Naive B cell (primary cell): ENCODE data around the gene VASP. TPM values are rescaled to one million over a fixed set of nuclear protein-coding genes. Genes with fewer than 3 reads are reported as not detected.

Experiments
- ATAC-seq, 2 donors: fragments of 150-1000 bp; cut with Tn5 transposase; 2 replicates each; pipeline ENCODE4 v1.10.0; 2021; ENCODE audit warnings: low read depth in 2 of 2, mild to moderate bottlenecking in 2 of 2, moderate library complexity in 2 of 2
- DNase-seq: peaks from one replicate; pipeline ENCODE4 v3.0.0; 2022
- H3K27ac Mint-ChIP-seq, 6 donors: one replicate each; pipeline ENCODE4 v1.8.0; 2020 to 2022; ENCODE audit warnings: mild to moderate bottlenecking in 6 of 6, mixed read lengths in 6 of 6, moderate library complexity in 5 of 6, inconsistent platforms in 2 of 6
- H3K27me3 Mint-ChIP-seq, 3 donors: one replicate each; pipeline ENCODE4 v1.8.0; 2021 to 2022; ENCODE audit warnings: mixed read lengths in 3 of 3, mild to moderate bottlenecking in 1 of 3
- H3K36me3 Mint-ChIP-seq, 2 donors: one replicate each; pipeline ENCODE4 v1.8.0; 2020 to 2022; ENCODE audit warnings: mixed read lengths in 2 of 2, inconsistent platforms in 1 of 2, mild to moderate bottlenecking in 1 of 2
- H3K4me1 Mint-ChIP-seq, 3 donors: one replicate each; pipeline ENCODE4 v1.8.0; 2020 to 2022; ENCODE audit warnings: mixed read lengths in 3 of 3, inconsistent platforms in 1 of 3, mild to moderate bottlenecking in 1 of 3, moderate library complexity in 1 of 3
- H3K4me3 Mint-ChIP-seq, 8 donors: one replicate each; pipeline ENCODE4 v1.8.0; 2020 to 2022; ENCODE audit warnings: mild to moderate bottlenecking in 8 of 8, mixed read lengths in 8 of 8, moderate library complexity in 8 of 8, inconsistent platforms in 2 of 8
- H3K9me3 Mint-ChIP-seq, 7 donors: one replicate each; pipeline ENCODE4 v1.8.0; 2020 to 2022; ENCODE audit warnings: mixed read lengths in 7 of 7, mild to moderate bottlenecking in 5 of 7, inconsistent platforms in 2 of 7, moderate library complexity in 1 of 7
- polyA plus RNA-seq, 6 donors: library from polyadenylated mRNA; unstranded; fragments of 300-500 nt; fragmentation: Illumina TruSeq; gene quantifications; one replicate each; pipeline ENCODE4 v1.2.3, GENCODE V29; 2021; ENCODE audit warnings: low read depth in 6 of 6

VASP gene
- polyA plus RNA-seq, 6 donors from 2014 or later: 51.5 to 87.2 (median 64.3) TPM

DNA sequence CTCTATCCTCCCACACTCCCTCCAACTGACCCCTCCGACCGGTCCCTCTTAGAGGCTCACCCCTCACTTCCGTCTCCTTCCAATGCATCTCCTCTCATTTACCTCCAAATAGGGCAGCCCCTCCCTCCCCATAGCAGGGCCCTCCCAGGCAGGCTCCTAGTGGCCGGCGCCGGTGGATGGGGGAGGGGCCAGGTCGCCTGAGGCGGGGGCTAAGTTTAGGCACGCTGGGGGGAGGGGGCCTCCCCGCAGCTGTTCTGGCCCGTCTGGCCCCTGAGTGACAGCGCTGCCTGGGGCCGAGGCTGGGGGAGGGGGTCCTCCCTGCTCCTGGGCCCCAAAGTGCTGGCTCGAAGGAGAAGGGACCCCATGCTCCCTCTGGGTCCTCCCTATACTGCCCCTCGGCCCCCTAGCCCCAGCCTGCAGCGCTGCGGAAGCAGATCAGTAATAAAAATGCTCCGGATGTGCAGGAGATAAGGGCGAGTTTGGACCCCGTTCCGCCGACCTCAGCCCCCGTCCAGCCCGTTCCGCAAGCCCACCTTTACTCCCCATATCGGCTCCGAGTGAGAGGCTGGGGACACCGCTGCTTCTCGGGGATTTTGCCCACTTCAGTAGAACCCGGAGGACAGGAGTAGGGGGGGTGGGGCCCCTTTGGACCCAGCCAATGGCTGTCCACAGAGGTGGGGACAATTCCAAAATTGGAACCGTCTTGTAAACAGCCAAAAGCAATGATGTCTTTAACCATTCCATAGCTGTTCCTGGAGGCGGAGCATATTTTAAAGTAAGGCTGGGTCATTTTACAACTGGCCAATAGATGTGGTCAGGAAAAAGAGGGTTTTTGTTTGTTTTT lies 14.4 kb upstream of the VASP start:
- Mint-ChIP-seq H3K9me3 (no peaks in the 10 kb centered on the region), H3K36me3 (no peaks in the 10 kb centered on the region), H3K27me3 (peaks cover 18 to 63% (median 44%) of the 10 kb centered on the region in 3 donors), H3K27ac (no peak overlapping the region), H3K4me1 (peaks cover 27 to 37% (median 35%) of the 10 kb centered on the region in 3 donors), H3K4me3 (peak overlapping the region in 7 of 8 donors; percentile 8 to 57 (median 21))
- no peak for ATAC-seq
- DNase-seq: no peak

- ATAC-seq (no peak), DNase-seq (no peak)
- Mint-ChIP-seq H3K9me3 (no peaks in the 10 kb centered on the region), H3K4me1 (peaks cover 36 to 48% (median 44%) of the 10 kb centered on the region in 3 donors), H3K4me3 (no peak overlapping the region), H3K27ac (no peak overlapping the region), H3K36me3 (no peaks in the 10 kb centered on the region), H3K27me3 (peaks cover 18 to 53% (median 36%) of the 10 kb centered on the region in 3 donors)
Observed at GRCh38 chr19:45494261-45494916, 12.9 kb upstream of the VASP start.

DNA sequence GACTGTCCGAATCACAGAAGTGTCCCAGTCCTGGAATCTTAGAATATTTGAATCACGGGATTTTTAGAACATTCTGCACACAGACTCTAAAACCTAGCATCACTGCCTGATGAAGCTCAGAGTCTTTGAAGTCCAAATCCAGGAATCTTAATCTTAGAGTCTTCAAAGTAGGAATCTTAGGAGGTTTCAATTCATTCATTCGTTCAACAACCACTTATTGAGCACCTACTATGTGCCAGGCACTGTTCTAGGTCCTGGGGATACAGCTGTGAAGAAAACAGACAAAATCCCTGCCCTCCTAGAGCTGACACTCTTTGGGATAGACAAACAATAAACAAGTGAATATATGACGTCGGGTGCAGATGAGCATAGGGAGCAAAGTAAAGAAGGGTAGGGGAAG lies 12.1 kb upstream of the VASP start:
- Mint-ChIP-seq H3K9me3 (no peaks in the 10 kb centered on the region), H3K36me3 (no peaks in the 10 kb centered on the region), H3K4me3 (peak overlapping the region; percentile 40 to 83 (median 73)), H3K27ac (no peak overlapping the region), H3K27me3 (peaks cover 18 to 56% (median 36%) of the 10 kb centered on the region in 3 donors), H3K4me1 (peaks cover 39 to 53% (median 48%) of the 10 kb centered on the region in 3 donors)
- DNase-seq (no peak), ATAC-seq (no peak)

DNA sequence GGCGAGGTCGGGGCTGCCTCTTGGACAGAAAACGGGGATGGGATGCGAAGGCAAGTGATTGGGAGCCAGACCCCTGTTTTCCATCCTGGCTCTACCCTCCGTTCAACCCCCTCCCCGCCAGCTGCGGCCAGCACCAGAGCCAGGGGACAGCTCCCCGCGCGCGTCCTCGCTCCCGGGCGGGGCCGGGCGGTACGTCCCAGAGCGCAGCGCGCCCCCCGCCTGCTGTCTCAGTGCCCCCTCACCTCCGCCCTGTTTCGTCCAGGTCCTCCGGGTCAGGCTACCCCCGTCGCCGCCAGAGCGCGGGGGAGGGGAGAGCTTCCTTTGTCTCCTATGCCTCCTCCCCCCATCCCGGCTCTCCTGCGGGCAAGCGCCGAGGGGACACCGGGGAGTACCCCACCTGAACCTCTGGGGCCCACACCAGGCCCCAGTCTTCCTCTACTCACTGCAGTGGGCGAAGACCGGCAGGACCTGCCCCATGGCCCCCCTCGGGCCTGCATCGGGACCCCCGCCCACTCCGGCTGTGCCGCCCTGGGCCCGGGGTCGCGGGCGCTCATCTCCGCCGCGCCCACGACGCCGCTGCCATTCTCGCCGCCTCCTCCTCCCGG lies 10.8 kb upstream of the VASP start:
- H3K27me3 Mint-ChIP-seq: peaks cover 18 to 55% (median 36%) of the 10 kb centered on the region in 3 donors
- no peaks in the 10 kb centered on the region for H3K36me3 Mint-ChIP-seq
- H3K4me1 Mint-ChIP-seq: peaks cover 44 to 59% (median 50%) of the 10 kb centered on the region in 3 donors
- peak overlapping the region; percentile 65 to 88 (median 73) for H3K4me3 Mint-ChIP-seq
- DNase-seq: no peak
- peak; percentile 12 to 18 for ATAC-seq
- H3K27ac Mint-ChIP-seq: peak overlapping the region in 2 of 6 donors; percentile 44 to 57
- no peaks in the 10 kb centered on the region for H3K9me3 Mint-ChIP-seq

DNA sequence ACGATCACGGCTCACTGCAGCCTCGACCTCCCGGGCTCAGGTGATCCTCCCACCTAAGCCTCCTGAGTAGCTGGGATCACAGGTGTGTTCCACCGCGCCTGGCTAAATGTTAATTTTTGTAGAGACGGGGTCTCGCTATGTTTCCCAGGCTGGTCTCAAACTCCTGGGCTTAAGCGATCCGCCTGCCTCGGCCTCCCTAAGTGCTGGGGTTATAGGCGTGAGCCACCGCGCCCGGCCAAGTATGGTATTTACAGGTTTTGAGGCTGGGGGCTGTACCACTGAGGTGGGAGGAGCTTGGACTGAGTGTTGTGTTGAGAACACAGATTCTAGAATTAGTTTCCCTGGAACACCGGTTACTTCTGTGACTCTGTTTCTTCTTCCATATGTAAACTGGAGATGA lies 9.5 kb upstream of the VASP start:
- H3K27me3 Mint-ChIP-seq: peaks cover 15 to 42% (median 25%) of the 10 kb centered on the region in 3 donors
- DNase-seq (no peak), ATAC-seq (no peak)
- no peaks in the 10 kb centered on the region for H3K36me3 Mint-ChIP-seq
- no peaks in the 10 kb centered on the region for H3K9me3 Mint-ChIP-seq
- peaks cover 40 to 54% (median 52%) of the 10 kb centered on the region in 3 donors for H3K4me1 Mint-ChIP-seq
- peak overlapping the region in 4 of 6 donors; percentile 43 to 72 (median 55) for H3K27ac Mint-ChIP-seq
- H3K4me3 Mint-ChIP-seq: peak overlapping the region; percentile 63 to 90 (median 84)

GRCh38 chr19:45498411-45499195 lies 8.7 kb upstream of the VASP start, which contains the start of gene PPM1N:
Gene PPM1N, plus strand, starts transcription at chr19:45498443. Its CDS starts 30 bp downstream, at chr19:45498473.
- peak within 1 kb of the TSS; percentile 80 to 96 (median 88) for H3K4me3 Mint-ChIP-seq
- peak; percentile 67 for DNase-seq
- H3K9me3 Mint-ChIP-seq: no peaks in the 10 kb centered on the region
- H3K27ac Mint-ChIP-seq: peak within 1 kb of the TSS; percentile 47 to 96 (median 80)
- peak; percentile 69 to 72 for ATAC-seq
- H3K27me3 Mint-ChIP-seq: peaks cover 10 to 34% (median 17%) of the 10 kb centered on the region in 3 donors
- H3K4me1 Mint-ChIP-seq: peaks cover 39 to 46% (median 46%) of the 10 kb centered on the region in 3 donors
- no peaks in the 10 kb centered on the region for H3K36me3 Mint-ChIP-seq

- Mint-ChIP-seq H3K4me1 (peaks cover 37 to 44% (median 40%) of the 10 kb centered on the region in 3 donors), H3K27me3 (peaks cover 9 to 25% (median 11%) of the 10 kb centered on the region in 3 donors), H3K27ac (peak overlapping the region in 1 of 6 donors; percentile 80), H3K4me3 (peak overlapping the region; percentile 42 to 88 (median 72)), H3K9me3 (no peaks in the 10 kb centered on the region), H3K36me3 (no peaks in the 10 kb centered on the region)
- DNase-seq (no peak), ATAC-seq (peak; percentile 3 to 14)
Observed at GRCh38 chr19:45499196-45500180, 7.8 kb upstream of the VASP start.

DNA sequence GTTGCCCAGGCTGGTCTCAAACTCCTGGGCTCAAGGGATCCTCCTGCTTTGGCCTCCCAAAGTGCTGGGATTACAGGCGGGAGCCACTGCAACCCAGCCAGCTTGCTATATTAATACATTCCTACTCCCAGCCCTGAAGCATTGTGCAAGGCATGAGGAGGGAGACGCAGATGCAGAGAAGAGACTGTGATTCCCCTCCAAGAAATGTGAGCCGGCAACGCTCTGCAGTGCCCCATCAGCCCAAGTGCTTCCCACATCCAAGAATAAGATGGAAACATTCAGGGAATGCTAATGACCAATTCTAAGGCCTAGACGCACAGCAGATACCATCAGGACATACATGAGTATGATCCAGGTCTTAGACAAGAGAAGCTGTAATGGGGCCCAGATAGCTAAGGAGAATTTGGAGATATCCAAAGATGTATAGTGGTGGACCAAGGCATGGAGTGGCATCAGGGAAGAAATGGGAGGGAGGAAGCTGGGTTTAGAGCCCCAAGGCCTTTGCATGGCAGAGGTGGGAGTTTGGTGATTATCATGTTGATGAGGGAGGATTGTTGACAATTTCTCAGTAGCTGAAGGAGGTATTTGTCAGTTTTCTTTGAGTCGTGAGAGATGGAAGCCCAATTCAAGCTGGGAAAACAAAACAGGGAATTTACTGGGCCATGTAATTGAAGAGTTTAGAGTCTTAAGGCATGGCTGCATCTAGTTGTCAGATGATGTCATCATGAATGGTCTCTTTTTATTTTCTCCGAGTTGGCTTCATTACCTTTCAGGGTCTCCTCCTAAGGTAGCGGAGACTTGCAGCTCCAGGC lies 6.2 kb upstream of the VASP start:
- ATAC-seq: no peak
- peak overlapping the region in 2 of 6 donors; percentile 10 to 23 for H3K27ac Mint-ChIP-seq
- H3K36me3 Mint-ChIP-seq: no peaks in the 10 kb centered on the region
- peaks cover 0 to 12% (median 0%) of the 10 kb centered on the region in 3 donors for H3K27me3 Mint-ChIP-seq
- H3K4me1 Mint-ChIP-seq: peaks cover 31 to 42% (median 42%) of the 10 kb centered on the region in 3 donors
- DNase-seq: no peak
- H3K9me3 Mint-ChIP-seq: no peaks in the 10 kb centered on the region
- peak overlapping the region in 1 of 8 donors; percentile 69 for H3K4me3 Mint-ChIP-seq

- no peak for DNase-seq
- H3K9me3 Mint-ChIP-seq: no peaks in the 10 kb centered on the region
- H3K4me3 Mint-ChIP-seq: peak overlapping the region in 1 of 8 donors; percentile 69
- H3K4me1 Mint-ChIP-seq: peaks cover 31 to 43% (median 42%) of the 10 kb centered on the region in 3 donors
- H3K27ac Mint-ChIP-seq: peak overlapping the region in 2 of 6 donors; percentile 42 to 63
- H3K36me3 Mint-ChIP-seq: no peaks in the 10 kb centered on the region
- peaks cover 0 to 12% (median 0%) of the 10 kb centered on the region in 3 donors for H3K27me3 Mint-ChIP-seq
- ATAC-seq: no peak
Observed at GRCh38 chr19:45501730-45502014, 5.6 kb upstream of the VASP start.

DNA sequence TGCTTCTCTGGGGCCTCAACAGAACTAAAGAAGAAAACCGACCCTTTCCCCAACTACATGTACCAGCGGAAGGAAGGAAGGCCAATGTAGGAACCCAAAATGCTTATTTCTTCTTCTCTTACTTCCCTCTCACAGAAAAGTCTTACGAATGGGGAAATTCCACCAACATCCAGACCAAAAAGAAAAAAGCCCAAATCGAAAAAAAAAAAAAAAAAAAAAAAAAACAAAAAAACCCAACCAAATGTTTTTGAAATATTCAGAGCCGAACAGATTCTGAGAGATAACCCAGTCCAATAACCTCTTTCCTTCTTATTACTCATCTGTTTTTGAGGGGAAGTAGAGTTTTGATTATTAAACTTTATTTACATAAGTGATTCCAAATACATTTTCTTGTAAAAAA lies 5.2 kb upstream of the VASP start:
- peak overlapping the region in 1 of 6 donors; percentile 42 for H3K27ac Mint-ChIP-seq
- H3K27me3 Mint-ChIP-seq: peaks cover 0 to 9% (median 0%) of the 10 kb centered on the region in 3 donors
- H3K4me3 Mint-ChIP-seq: peak overlapping the region in 1 of 8 donors; percentile 69
- peaks cover 28 to 41% (median 38%) of the 10 kb centered on the region in 3 donors for H3K4me1 Mint-ChIP-seq
- no peak for ATAC-seq
- no peak for DNase-seq
- no peaks in the 10 kb centered on the region for H3K36me3 Mint-ChIP-seq
- H3K9me3 Mint-ChIP-seq: no peaks in the 10 kb centered on the region

GRCh38 chr19:45503909-45504308 lies 3.4 kb upstream of the VASP start:
- H3K27me3 Mint-ChIP-seq: peaks cover 0 to 6% (median 0%) of the 10 kb centered on the region in 3 donors
- H3K27ac Mint-ChIP-seq: no peak overlapping the region
- peaks cover 0 to 3% of the 10 kb centered on the region in 2 donors for H3K36me3 Mint-ChIP-seq
- no peaks in the 10 kb centered on the region for H3K9me3 Mint-ChIP-seq
- ATAC-seq: no peak
- peaks cover 22 to 30% (median 24%) of the 10 kb centered on the region in 3 donors for H3K4me1 Mint-ChIP-seq
- DNase-seq: no peak
- H3K4me3 Mint-ChIP-seq: peak overlapping the region in 1 of 8 donors; percentile 66
